ENCODE results near the gene KCNIP4.

GRCh38 chr4:21752616-21753015, 196.0 kb downstream of the KCNIP4 start:
- TF ChIP-seq SPI1 (IDR thresholded peaks at IDR 0.05; ENCODE audit: borderline replicate concordance, low read depth) (no peak), CTCF (IDR thresholded peaks at IDR 0.05; ENCODE audit: insufficient read depth, low read length) (no peak), REST (IDR thresholded peaks at IDR 0.05; ENCODE audit: insufficient replicate concordance, low read depth) (no peak)

Measured in HL-60 (cell line).